Endothelial cell of umbilical vein (primary cell): Measurements from ENCODE around the gene NEU1. TPM values are rescaled to one million over a fixed set of nuclear protein-coding genes. Genes with fewer than 3 reads are reported as not detected.

Source experiments
- BruUV-seq: library from RNA; stranded (reverse); fragments of 400-500 nt; replicated peaks from 2 replicates; lab custom pipeline; 2021; lab: Mats Ljungman, UMichigan
- CTCF ChIA-PET: fragments of 300-600, 350-600 bp; sonication (Branson Sonifier 250); formaldehyde crosslinking; loops from one replicate; lab custom pipeline; 2021; ENCODE audit warnings: antibody characterized with exemption, inconsistent platforms; lab: Charles Lee
- POLR2A ChIA-PET: fragments of 300-600, 350-600 bp; sonication (Branson Sonifier 250); formaldehyde crosslinking; loops from one replicate; lab custom pipeline; 2021; ENCODE audit warnings: antibody characterized with exemption, inconsistent platforms; lab: Charles Lee
- DNase-seq: peaks from one replicate; pipeline ENCODE4 v3.0.0-alpha.2; 2011; ENCODE audit warnings: low read depth, low spot score
- FAIRE-seq: peaks from 2 replicates; lab custom pipeline; 2011; peaks lifted over from hg19 to GRCh38; lab: Jason Lieb, UNC
- H2AFZ ChIP-seq: 2 replicates; pipeline ENCODE4 v1.6.0; 2012; ENCODE audit warnings: low read depth, low read length, control low read depth, inconsistent platforms
- H3K27ac ChIP-seq: 2 replicates; pipeline ENCODE4 v1.5.1; 2011; ENCODE audit warnings: low read depth, mild to moderate bottlenecking, control low read depth, low read length, moderate library complexity; ENCODE audit not compliant: insufficient read depth
- H3K27me3 ChIP-seq, 2 experiments: 2 replicates each; pipeline versions ENCODE4 v1.6.0 to v1.6.1; 2011; ENCODE audit warnings: low read length in 2 of 2, mixed read lengths in 1 of 2; ENCODE audit not compliant: control insufficient read depth in 2 of 2, insufficient read depth in 2 of 2
- H3K36me3 ChIP-seq, 2 experiments: 2 replicates in 1 of 2; 3 replicates in 1 of 2; pipeline ENCODE4 v1.5.1; 2011; ENCODE audit warnings: low read length in 2 of 2, mild to moderate bottlenecking in 1 of 2, moderate library complexity in 1 of 2; ENCODE audit not compliant: control insufficient read depth in 2 of 2, insufficient read depth in 2 of 2; ENCODE audit errors: extremely low read depth in 1 of 2
- H3K4me1 ChIP-seq: 3 replicates; pipeline ENCODE4 v1.5.1; 2011; ENCODE audit warnings: mild to moderate bottlenecking, low read length; ENCODE audit not compliant: control insufficient read depth, insufficient read depth; ENCODE audit errors: extremely low read depth
- H3K4me2 ChIP-seq: 2 replicates; pipeline ENCODE4 v1.6.1; 2011; ENCODE audit warnings: low read length, control low read depth, mixed read lengths; ENCODE audit not compliant: insufficient read depth
- H3K4me3 ChIP-seq, 3 experiments: fragments of 200-600 bp in 1 of 3; sonication (generic), shearing (Covaris generic) in 1 of 3; replicated peaks in 1 of 3; 2 replicates each; pipeline ENCODE4 v1.5.1; 2011 to 2016; ENCODE audit warnings: control low read depth in 3 of 3, low read length in 3 of 3, mild to moderate bottlenecking in 2 of 3, inconsistent platforms in 1 of 3, low read depth in 1 of 3, moderate library complexity in 1 of 3; ENCODE audit not compliant: insufficient read depth in 1 of 3
- H3K79me2 ChIP-seq: 2 replicates; pipeline ENCODE4 v1.6.0; 2012; ENCODE audit warnings: low read length, inconsistent platforms; ENCODE audit not compliant: control insufficient read depth, insufficient read depth
- H3K9ac ChIP-seq: replicated peaks from 2 replicates; pipeline ENCODE3; 2011; ENCODE audit warnings: low read length, control low read depth; ENCODE audit not compliant: insufficient read depth; ENCODE audit errors: extremely low read depth
- H3K9me1 ChIP-seq: replicated peaks from 3 replicates; pipeline ENCODE4 v1.6.0; 2011; ENCODE audit warnings: mild to moderate bottlenecking, low read length; ENCODE audit not compliant: control insufficient read depth, insufficient read depth; ENCODE audit errors: extremely low read depth
- H3K9me3 ChIP-seq: replicated peaks from 2 replicates; pipeline ENCODE4 v1.5.1; 2012; ENCODE audit warnings: low read length, inconsistent platforms; ENCODE audit not compliant: control insufficient read depth, insufficient read depth
- H4K20me1 ChIP-seq: replicated peaks from 2 replicates; pipeline ENCODE3; 2011; ENCODE audit warnings: mild to moderate bottlenecking, low read length; ENCODE audit not compliant: control insufficient read depth, insufficient read depth; ENCODE audit errors: extremely low read depth
- CTCF ChIP-seq, 2 donors: IDR thresholded peaks; 1 replicate in 1 of 2; 2 replicates in 1 of 2; pipeline ENCODE4 v1.5.1; 2011; ENCODE audit warnings: low read length in 2 of 2, mild to moderate bottlenecking in 2 of 2, moderate library complexity in 2 of 2, control low read depth in 1 of 2, inconsistent platforms in 1 of 2, low read depth in 1 of 2; ENCODE audit not compliant: insufficient read depth in 1 of 2; ENCODE audit errors: extremely low read depth in 1 of 2
- EZH2 ChIP-seq: IDR thresholded peaks from 2 replicates; pipeline ENCODE4 v1.6.1; 2012; ENCODE audit warnings: borderline replicate concordance, low read depth, mild to moderate bottlenecking, moderate library complexity, low read length, inconsistent platforms; ENCODE audit not compliant: severe bottlenecking
- FOS ChIP-seq: IDR thresholded peaks from 2 replicates; pipeline ENCODE4 v1.6.1; 2011; ENCODE audit warnings: mild to moderate bottlenecking, low read length, moderate library complexity, borderline replicate concordance; ENCODE audit not compliant: insufficient read depth
- GATA2 ChIP-seq: IDR thresholded peaks from 2 replicates; pipeline ENCODE4 v1.7.0; 2011; ENCODE audit warnings: low read depth, mild to moderate bottlenecking, moderate library complexity, mixed read lengths, low read length; ENCODE audit not compliant: insufficient read length, insufficient read depth
- JUN ChIP-seq: IDR thresholded peaks from 2 replicates; pipeline ENCODE4 v1.6.1; 2011; ENCODE audit warnings: borderline replicate concordance, low read depth; ENCODE audit not compliant: insufficient read length, insufficient read depth
- MAX ChIP-seq: IDR thresholded peaks from 2 replicates; pipeline ENCODE4 v1.6.1; 2011; ENCODE audit not compliant: insufficient read depth, insufficient read length
- MYC ChIP-seq: IDR thresholded peaks from one replicate; pipeline ENCODE4 v1.6.1; 2011; ENCODE audit warnings: mild to moderate bottlenecking, low read depth, low read length
- POLR2A ChIP-seq: IDR thresholded peaks from 2 replicates; pipeline ENCODE4 v1.6.1; 2012; ENCODE audit warnings: low read depth, mild to moderate bottlenecking, control low read depth, low read length
- POLR2AphosphoS5 ChIP-seq: IDR thresholded peaks from 2 replicates; pipeline ENCODE4 v1.6.1; 2012; ENCODE audit warnings: low read depth, mild to moderate bottlenecking, control low read depth, low read length, moderate library complexity; ENCODE audit not compliant: insufficient read depth
- dilution Hi-C: fragments of 300-500 bp; cut with MboI; formaldehyde crosslinking; loops from one replicate; pipeline ENCODE4 v1.15.0; 2019; ENCODE audit warnings: low sequenced_read_pairs; ENCODE audit not compliant: extremely low pct_ligation_motif_present
- intact Hi-C: fragments of 100-400 bp; cut with micrococcal nuclease; formaldehyde crosslinking; loops from one replicate; pipeline ENCODE4 v1.10.0; 2022
- polyA plus RNA-seq, 4 experiments: library from polyadenylated mRNA; depleted of rRNA in 3 of 4; stranded (reverse) in 3 of 4; unstranded in 1 of 4; fragments of >200 nt; gene quantifications; 2 replicates each; pipeline versions ENCODE4 v1.2.1 to v1.2.3, GENCODE V29; 2011 to 2012; ENCODE audit warnings: missing spikeins in 1 of 4
- total RNA-seq: library from RNA; stranded (reverse); gene quantifications from 2 replicates; pipeline ENCODE4 v1.2.3, GENCODE V29; 2021

The NEU1 gene
- total and polyA plus RNA-seq, 2 donors (not counting 3 experiments of a cell fraction or from before 2014, with no cell fraction given) = 62.8 to 111 TPM

- dilution Hi-C loops (no loop called here), intact Hi-C loops (loop anchor here (5.0 kb wide), 1 partner anchor 64 kb away; no protein-coding TSS in a partner anchor)
- Histone ChIP-seq H3K4me2 (peak overlapping the region; percentile 45), H3K79me2 (no peaks in the 10 kb centered on the region), H3K27me3 (no peaks in the 10 kb centered on the region), H3K4me1 (peaks cover 12% of the 10 kb centered on the region), H3K4me3 (peak overlapping the region; percentile 57 to 69 (median 60)), H3K27ac (no peak overlapping the region), H4K20me1 (no peaks in the 10 kb centered on the region), H3K36me3 (peaks cover 0 to 12% of the 10 kb centered on the region in 2 experiments), H3K9ac (peak overlapping the region; percentile 44), H3K9me1 (no peaks in the 10 kb centered on the region), H3K9me3 (no peaks in the 10 kb centered on the region), H2AFZ (peak overlapping the region; percentile 28)
- DNase-seq = no peak
- POLR2A ChIA-PET = interaction anchor here (1.7 kb wide), 1 partner anchor 13 kb away, joined by 3 read pairs; no protein-coding TSS in a partner anchor
- CTCF ChIA-PET = interaction anchor here (1.2 to 2.4 kb wide), 3 partner anchors 9 to 55 kb away, joined by 3 to 31 read pairs (median 4); partner anchors contain the start of gene NEU1
- FAIRE-seq = no peak
- TF ChIP-seq FOS (no peak), EZH2 (no peak), GATA2 (no peak), MYC (no peak), POLR2AphosphoS5 (no peak), JUN (no peak), POLR2A (no peak)
- BruUV-seq = TSS peak; percentile 19
Measured at GRCh38 chr6:31896493-31896855, 33.9 kb upstream of the NEU1 start.

GRCh38 chr6:31892821-31893220 is 30.2 kb upstream of the NEU1 start:
- TF ChIP-seq CTCF (IDR thresholded peaks at IDR 0.05; ENCODE audit: extremely low read depth in 1 of 2, insufficient read depth in 1 of 2, low read depth in 1 of 2, low read length in 2 of 2) (no peak), POLR2AphosphoS5 (no peak), GATA2 (no peak), JUN (no peak), MYC (no peak), POLR2A (no peak), FOS (no peak), MAX (no peak)
- ChIA-PET CTCF (no interaction called here), POLR2A (no interaction called here)
- H3K9ac ChIP-seq = no peak overlapping the region
- H3K79me2 ChIP-seq = no peaks in the 10 kb centered on the region
- H3K9me3 ChIP-seq = no peaks in the 10 kb centered on the region
- DNase-seq (no peak), FAIRE-seq (no peak)
- no peak overlapping the region for H3K4me2 ChIP-seq
- H3K4me3 ChIP-seq = no peak overlapping the region
- no peak overlapping the region for H2AFZ ChIP-seq
- intact Hi-C loops (no loop called here), dilution Hi-C loops (no loop called here)
- no peak overlapping the region for H3K27ac ChIP-seq
- BruUV-seq = no TSS peak
- H3K9me1 ChIP-seq = no peaks in the 10 kb centered on the region
- no peaks in the 10 kb centered on the region for H3K27me3 ChIP-seq
- H3K4me1 ChIP-seq = peaks cover 3% of the 10 kb centered on the region
- peaks cover 5 to 25% of the 10 kb centered on the region in 2 experiments for H3K36me3 ChIP-seq
- H4K20me1 ChIP-seq = no peaks in the 10 kb centered on the region
